ENCODE measurements around the gene LARP6. TPM values are rescaled to one million over a fixed set of nuclear protein-coding genes. Genes with fewer than 3 reads are reported as not detected.
A peak's percentile ranks its signal among the peaks of the same experiment; 100 is the strongest.

Gene LARP6
- total RNA-seq, 1 donor from 2014 or later = 50.6 TPM

GRCh38 chr15:70826634-70827033 lies 27.3 kb downstream of the LARP6 start:
- H3K9me3 ChIP-seq (replicated peaks) = no peaks in the 10 kb centered on the region
- TF ChIP-seq CTCF (IDR thresholded peaks at IDR 0.05; ENCODE audit: borderline replicate concordance) = no peak
- intact Hi-C loops (cut with micrococcal nuclease) = no loop called here
- H3K27ac ChIP-seq (replicated peaks) = peak overlapping the region; percentile 34
- no peak overlapping the region for H3K4me3 ChIP-seq
- peaks cover 10% of the 10 kb centered on the region for H3K36me3 ChIP-seq
- no peaks in the 10 kb centered on the region for H3K27me3 ChIP-seq (ENCODE audit: low read depth)
- no peak for DNase-seq
- peaks cover 50% of the 10 kb centered on the region for H3K4me1 ChIP-seq

GRCh38 chr15:70825841-70826240 lies 28.1 kb downstream of the LARP6 start:
- Histone ChIP-seq H3K4me3 (no peak overlapping the region), H3K27me3 (ENCODE audit: low read depth) (no peaks in the 10 kb centered on the region), H3K4me1 (peaks cover 46% of the 10 kb centered on the region), H3K36me3 (peaks cover 3% of the 10 kb centered on the region), H3K27ac (replicated peaks) (peak overlapping the region; percentile 34), H3K9me3 (replicated peaks) (no peaks in the 10 kb centered on the region)
- intact Hi-C loops (cut with micrococcal nuclease) = no loop called here
- DNase-seq = no peak
- no peak for TF ChIP-seq CTCF (IDR thresholded peaks at IDR 0.05; ENCODE audit: borderline replicate concordance)

DNA sequence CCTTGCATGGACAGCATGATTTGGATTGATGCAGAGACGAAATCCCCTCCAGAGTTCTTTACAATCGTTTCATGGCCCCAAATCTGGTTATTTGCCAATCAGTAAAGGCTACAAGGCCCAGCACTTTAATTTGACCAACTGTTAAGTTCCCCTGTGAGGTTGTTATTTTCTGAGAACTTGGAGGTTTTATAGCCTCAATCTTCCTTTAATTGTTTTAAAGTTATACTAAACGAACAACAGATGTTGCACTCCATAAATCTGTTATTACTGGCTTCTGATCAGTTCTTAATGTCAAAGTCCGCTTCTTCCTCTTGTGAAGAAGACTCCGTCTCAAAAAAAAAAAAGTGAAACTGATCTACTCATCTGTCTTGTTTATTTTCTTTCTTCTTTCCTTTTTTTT lies 30.8 kb downstream of the LARP6 start:
- H3K27ac ChIP-seq (replicated peaks) = no peak overlapping the region
- no peak overlapping the region for H3K4me3 ChIP-seq
- intact Hi-C loops (cut with micrococcal nuclease) = no loop called here
- H3K27me3 ChIP-seq (ENCODE audit: low read depth) = no peaks in the 10 kb centered on the region
- DNase-seq = no peak
- H3K4me1 ChIP-seq = peaks cover 22% of the 10 kb centered on the region
- H3K36me3 ChIP-seq = no peaks in the 10 kb centered on the region
- H3K9me3 ChIP-seq (replicated peaks) = no peaks in the 10 kb centered on the region
- no peak for TF ChIP-seq CTCF (IDR thresholded peaks at IDR 0.05; ENCODE audit: borderline replicate concordance)

- H3K27ac ChIP-seq (replicated peaks) = no peak overlapping the region
- intact Hi-C loops (cut with micrococcal nuclease) = no loop called here
- H3K4me3 ChIP-seq = no peak overlapping the region
- no peak for DNase-seq
- no peaks in the 10 kb centered on the region for H3K27me3 ChIP-seq (ENCODE audit: low read depth)
- H3K4me1 ChIP-seq = peaks cover 5% of the 10 kb centered on the region
- no peaks in the 10 kb centered on the region for H3K9me3 ChIP-seq (replicated peaks)
- TF ChIP-seq CTCF (IDR thresholded peaks at IDR 0.05; ENCODE audit: borderline replicate concordance) = no peak
- no peaks in the 10 kb centered on the region for H3K36me3 ChIP-seq
These were observed 33.7 kb downstream of the LARP6 start for GRCh38 chr15:70820214-70820613.

DNA sequence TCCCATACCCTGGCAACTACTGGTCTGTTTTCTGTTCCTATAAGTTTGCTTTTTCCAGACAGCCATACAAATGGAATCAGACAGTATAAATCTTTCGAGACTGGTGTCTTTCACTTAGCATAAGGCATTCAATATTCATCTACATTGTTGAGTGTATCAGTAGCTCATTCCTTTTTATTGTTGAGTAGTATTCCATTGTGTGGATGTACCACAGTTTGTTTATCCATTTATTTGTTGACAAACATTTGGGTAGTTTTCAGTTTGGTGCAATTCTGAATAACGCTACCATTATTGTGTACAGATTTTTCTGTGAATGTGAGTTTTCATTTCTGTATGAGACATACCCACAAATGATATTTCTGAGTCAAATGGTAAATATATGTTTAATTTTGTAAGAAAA lies 35.4 kb downstream of the LARP6 start:
- Histone ChIP-seq H3K9me3 (replicated peaks) (no peaks in the 10 kb centered on the region), H3K27me3 (ENCODE audit: low read depth) (no peaks in the 10 kb centered on the region), H3K4me3 (no peak overlapping the region), H3K36me3 (no peaks in the 10 kb centered on the region), H3K27ac (replicated peaks) (no peak overlapping the region), H3K4me1 (no peaks in the 10 kb centered on the region)
- DNase-seq = no peak
- no peak for TF ChIP-seq CTCF (IDR thresholded peaks at IDR 0.05; ENCODE audit: borderline replicate concordance)
- intact Hi-C loops (cut with micrococcal nuclease) = no loop called here

DNA sequence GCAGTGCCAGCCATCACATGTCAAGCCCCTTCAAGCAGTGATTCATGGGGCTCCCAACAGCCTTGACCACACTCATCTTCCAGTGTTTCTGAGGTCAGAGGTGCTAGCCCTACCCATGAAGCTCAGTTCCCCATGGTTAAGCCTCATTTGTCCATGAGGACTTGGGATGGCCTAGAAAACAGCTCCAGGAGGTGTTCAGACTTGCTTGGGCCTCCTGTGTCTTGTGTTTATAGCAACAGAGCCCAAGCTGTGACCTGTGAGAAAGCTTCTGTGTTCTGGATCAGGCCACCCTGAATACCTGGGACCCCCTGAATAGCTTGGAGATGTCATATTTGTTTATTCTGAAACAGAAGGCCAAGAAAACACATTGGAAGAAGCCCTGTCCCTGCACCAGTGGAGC lies 36.7 kb downstream of the LARP6 start:
- intact Hi-C loops (cut with micrococcal nuclease) = no loop called here

More for the DNA sequence above, 36.7 kb downstream of the LARP6 start:
- Histone ChIP-seq H3K36me3 (no peaks in the 10 kb centered on the region), H3K4me1 (no peaks in the 10 kb centered on the region), H3K27me3 (ENCODE audit: low read depth) (no peaks in the 10 kb centered on the region), H3K4me3 (no peak overlapping the region), H3K27ac (replicated peaks) (no peak overlapping the region), H3K9me3 (replicated peaks) (no peaks in the 10 kb centered on the region)
- DNase-seq = no peak
- TF ChIP-seq CTCF (IDR thresholded peaks at IDR 0.05; ENCODE audit: borderline replicate concordance) = no peak
